ENCODE data around the gene C22orf15. TPM values are rescaled to one million over a fixed set of nuclear protein-coding genes. Genes with fewer than 3 reads are reported as not detected.

C22orf15 gene
- total and polyA plus RNA-seq, 5 donors from 2014 or later = 0.76 to 1.6 (median 0.88) TPM

GRCh38 chr22:23774922-23775436 lies 12.2 kb downstream of the C22orf15 start:
- H3K4me1 ChIP-seq (ENCODE audit: control insufficient read depth, insufficient read depth, low read length, poor library complexity, severe bottlenecking) = peaks cover 16% of the 10 kb centered on the region
- Mint-ChIP-seq H3K27me3 (peaks cover 12% of the 10 kb centered on the region), H3K9me3 (peaks cover 0 to 2% (median 0%) of the 10 kb centered on the region in 7 donors), H3K36me3 (no peaks in the 10 kb centered on the region), H3K4me3 (peak overlapping the region in 2 of 4 donors; percentile 4 to 73), H3K4me1 (peaks cover 3 to 20% (median 11%) of the 10 kb centered on the region in 4 donors), H3K27ac (no peak overlapping the region)
- no peak overlapping the region for H3K27ac ChIP-seq (ENCODE audit: insufficient read depth, low read length, poor library complexity, severe bottlenecking)
- no peak for ATAC-seq (ENCODE audit: low read depth in 2 of 2)
- no peaks in the 10 kb centered on the region for H3K9me3 ChIP-seq (ENCODE audit: control insufficient read depth in 2 of 2, low read length in 2 of 2)
- H3K36me3 ChIP-seq (ENCODE audit: control insufficient read depth, insufficient read depth, low read length) = no peaks in the 10 kb centered on the region
- no peaks in the 10 kb centered on the region for H3K27me3 ChIP-seq (ENCODE audit: control insufficient read depth, insufficient read depth, low read length)
- DNase-seq = no peak
- no peak overlapping the region for H3K4me3 ChIP-seq (ENCODE audit: low read depth, low read length)

- Mint-ChIP-seq H3K27ac (peak overlapping the region in 1 of 3 donors; percentile 46), H3K4me3 (peak overlapping the region in 1 of 4 donors; percentile 5)
- DNase-seq = no peak
Observed at GRCh38 chr22:23775779-23776375, 13.1 kb downstream of the C22orf15 start.

GRCh38 chr22:23777776-23778576 lies 15.2 kb downstream of the C22orf15 start:
- H3K36me3 ChIP-seq (ENCODE audit: control insufficient read depth, insufficient read depth, low read length) = no peaks in the 10 kb centered on the region
- H3K27me3 Mint-ChIP-seq = peaks cover 11% of the 10 kb centered on the region
- no peak overlapping the region for H3K4me3 ChIP-seq (ENCODE audit: low read depth, low read length)
- H3K27me3 ChIP-seq (ENCODE audit: control insufficient read depth, insufficient read depth, low read length) = no peaks in the 10 kb centered on the region
- ATAC-seq (ENCODE audit: low read depth in 2 of 2) = no peak
- no peak for DNase-seq
- peaks cover 0 to 2% (median 0%) of the 10 kb centered on the region in 7 donors for H3K9me3 Mint-ChIP-seq
- H3K9me3 ChIP-seq (ENCODE audit: control insufficient read depth in 2 of 2, low read length in 2 of 2) = no peaks in the 10 kb centered on the region
- H3K4me3 Mint-ChIP-seq = no peak overlapping the region
- H3K4me1 Mint-ChIP-seq = peaks cover 3 to 9% (median 6%) of the 10 kb centered on the region in 4 donors
- no peak overlapping the region for H3K27ac Mint-ChIP-seq
- H3K27ac ChIP-seq (ENCODE audit: insufficient read depth, low read length, poor library complexity, severe bottlenecking) = no peak overlapping the region
- no peaks in the 10 kb centered on the region for H3K36me3 Mint-ChIP-seq
- H3K4me1 ChIP-seq (ENCODE audit: control insufficient read depth, insufficient read depth, low read length, poor library complexity, severe bottlenecking) = peaks cover 6% of the 10 kb centered on the region

More at GRCh38 chr22:23775779-23776375, 13.1 kb downstream of the C22orf15 start:
- no peaks in the 10 kb centered on the region for H3K36me3 ChIP-seq (ENCODE audit: control insufficient read depth, insufficient read depth, low read length)
- Mint-ChIP-seq H3K9me3 (peaks cover 0 to 2% (median 0%) of the 10 kb centered on the region in 7 donors), H3K27me3 (peaks cover 15% of the 10 kb centered on the region), H3K4me1 (peaks cover 3 to 19% (median 10%) of the 10 kb centered on the region in 4 donors), H3K36me3 (no peaks in the 10 kb centered on the region)
- no peaks in the 10 kb centered on the region for H3K9me3 ChIP-seq (ENCODE audit: control insufficient read depth in 2 of 2, low read length in 2 of 2)
- no peak overlapping the region for H3K4me3 ChIP-seq (ENCODE audit: low read depth, low read length)
- peaks cover 16% of the 10 kb centered on the region for H3K4me1 ChIP-seq (ENCODE audit: control insufficient read depth, insufficient read depth, low read length, poor library complexity, severe bottlenecking)
- no peak overlapping the region for H3K27ac ChIP-seq (ENCODE audit: insufficient read depth, low read length, poor library complexity, severe bottlenecking)
- no peak for ATAC-seq (ENCODE audit: low read depth in 2 of 2)
- H3K27me3 ChIP-seq (ENCODE audit: control insufficient read depth, insufficient read depth, low read length) = no peaks in the 10 kb centered on the region

- H3K36me3 Mint-ChIP-seq = no peaks in the 10 kb centered on the region
- no peaks in the 10 kb centered on the region for H3K9me3 ChIP-seq (ENCODE audit: control insufficient read depth in 2 of 2, low read length in 2 of 2)
- no peak overlapping the region for H3K27ac Mint-ChIP-seq
Observed at GRCh38 chr22:23778577-23778900, 15.7 kb downstream of the C22orf15 start.

GRCh38 chr22:23779083-23779482 lies 16.3 kb downstream of the C22orf15 start:
- Mint-ChIP-seq H3K9me3 (peaks cover 0 to 2% (median 0%) of the 10 kb centered on the region in 7 donors), H3K4me3 (no peak overlapping the region), H3K36me3 (no peaks in the 10 kb centered on the region), H3K4me1 (peaks cover 0 to 2% (median 0%) of the 10 kb centered on the region in 4 donors), H3K27me3 (peaks cover 4% of the 10 kb centered on the region), H3K27ac (no peak overlapping the region)
- Histone ChIP-seq H3K9me3 (ENCODE audit: control insufficient read depth in 2 of 2, low read length in 2 of 2) (no peaks in the 10 kb centered on the region), H3K27me3 (ENCODE audit: control insufficient read depth, insufficient read depth, low read length) (no peaks in the 10 kb centered on the region), H3K4me3 (ENCODE audit: low read depth, low read length) (no peak overlapping the region), H3K27ac (ENCODE audit: insufficient read depth, low read length, poor library complexity, severe bottlenecking) (no peak overlapping the region), H3K36me3 (ENCODE audit: control insufficient read depth, insufficient read depth, low read length) (no peaks in the 10 kb centered on the region), H3K4me1 (ENCODE audit: control insufficient read depth, insufficient read depth, low read length, poor library complexity, severe bottlenecking) (no peaks in the 10 kb centered on the region)
- DNase-seq (no peak), ATAC-seq (ENCODE audit: low read depth in 2 of 2) (no peak)

More at GRCh38 chr22:23778577-23778900, 15.7 kb downstream of the C22orf15 start:
- Histone ChIP-seq H3K36me3 (ENCODE audit: control insufficient read depth, insufficient read depth, low read length) (no peaks in the 10 kb centered on the region), H3K4me3 (ENCODE audit: low read depth, low read length) (no peak overlapping the region), H3K4me1 (ENCODE audit: control insufficient read depth, insufficient read depth, low read length, poor library complexity, severe bottlenecking) (peaks cover under 1% of the 10 kb centered on the region), H3K27me3 (ENCODE audit: control insufficient read depth, insufficient read depth, low read length) (no peaks in the 10 kb centered on the region), H3K27ac (ENCODE audit: insufficient read depth, low read length, poor library complexity, severe bottlenecking) (no peak overlapping the region)
- peaks cover 5% of the 10 kb centered on the region for H3K27me3 Mint-ChIP-seq
- peaks cover 0 to 3% (median 1%) of the 10 kb centered on the region in 4 donors for H3K4me1 Mint-ChIP-seq
- no peak for ATAC-seq (ENCODE audit: low read depth in 2 of 2)
- peaks cover 0 to 2% (median 0%) of the 10 kb centered on the region in 7 donors for H3K9me3 Mint-ChIP-seq
- no peak for DNase-seq
- H3K4me3 Mint-ChIP-seq = no peak overlapping the region

GRCh38 chr22:23779731-23780130 lies 16.9 kb downstream of the C22orf15 start:
- no peak for DNase-seq
- peaks cover 4% of the 10 kb centered on the region for H3K27me3 Mint-ChIP-seq

GRCh38 chr22:23780146-23780748 lies 17.5 kb downstream of the C22orf15 start:
- H3K27ac Mint-ChIP-seq = no peak overlapping the region
- no peaks in the 10 kb centered on the region for H3K36me3 Mint-ChIP-seq
- ATAC-seq (ENCODE audit: low read depth in 2 of 2) = no peak
- no peak overlapping the region for H3K4me3 ChIP-seq (ENCODE audit: low read depth, low read length)
- H3K4me3 Mint-ChIP-seq = no peak overlapping the region
- H3K4me1 Mint-ChIP-seq = peaks cover 0 to 3% (median 0%) of the 10 kb centered on the region in 4 donors
- H3K27ac ChIP-seq (ENCODE audit: insufficient read depth, low read length, poor library complexity, severe bottlenecking) = no peak overlapping the region
- no peaks in the 10 kb centered on the region for H3K27me3 ChIP-seq (ENCODE audit: control insufficient read depth, insufficient read depth, low read length)
- H3K9me3 ChIP-seq (ENCODE audit: control insufficient read depth in 2 of 2, low read length in 2 of 2) = no peaks in the 10 kb centered on the region
- H3K9me3 Mint-ChIP-seq = no peaks in the 10 kb centered on the region
- peaks cover 4% of the 10 kb centered on the region for H3K27me3 Mint-ChIP-seq
- H3K36me3 ChIP-seq (ENCODE audit: control insufficient read depth, insufficient read depth, low read length) = no peaks in the 10 kb centered on the region
- DNase-seq = no peak
- no peaks in the 10 kb centered on the region for H3K4me1 ChIP-seq (ENCODE audit: control insufficient read depth, insufficient read depth, low read length, poor library complexity, severe bottlenecking)

More at GRCh38 chr22:23779731-23780130, 16.9 kb downstream of the C22orf15 start:
- Histone ChIP-seq H3K27me3 (ENCODE audit: control insufficient read depth, insufficient read depth, low read length) (no peaks in the 10 kb centered on the region), H3K36me3 (ENCODE audit: control insufficient read depth, insufficient read depth, low read length) (no peaks in the 10 kb centered on the region), H3K4me1 (ENCODE audit: control insufficient read depth, insufficient read depth, low read length, poor library complexity, severe bottlenecking) (no peaks in the 10 kb centered on the region), H3K27ac (ENCODE audit: insufficient read depth, low read length, poor library complexity, severe bottlenecking) (no peak overlapping the region), H3K9me3 (ENCODE audit: control insufficient read depth in 2 of 2, low read length in 2 of 2) (no peaks in the 10 kb centered on the region), H3K4me3 (ENCODE audit: low read depth, low read length) (no peak overlapping the region)
- Mint-ChIP-seq H3K4me3 (peak overlapping the region in 1 of 4 donors; percentile 78), H3K36me3 (no peaks in the 10 kb centered on the region), H3K9me3 (no peaks in the 10 kb centered on the region), H3K4me1 (peaks cover 0 to 3% (median 0%) of the 10 kb centered on the region in 4 donors), H3K27ac (peak overlapping the region in 1 of 3 donors; percentile 82)
- ATAC-seq (ENCODE audit: low read depth in 2 of 2) = no peak

Measured in CD4-positive, CD25-positive, alpha-beta regulatory T cell (primary cell).